Measurements from ENCODE around the gene LENEP.
"Not testable (repeated sequence)": the region's sequence is repeated elsewhere in the genome, so short reads cannot be mapped to it uniquely, and the experiment has no call there.

LENEP gene

GRCh38 chr1:154992721-154993571 lies 440 bp upstream of the LENEP start:
- DNase-seq, result no peak
- in situ Hi-C loops (cut with MboI; ENCODE audit: low pct_unique_long_range_greater_than_20kb, low sequenced_read_pairs), result no loop called here

- in situ Hi-C loops (cut with MboI; ENCODE audit: low pct_unique_long_range_greater_than_20kb, low sequenced_read_pairs), result no loop called here
- DNase-seq, result no peak
Observed at GRCh38 chr1:154994269-154994587, 842 bp downstream of the LENEP start.

GRCh38 chr1:154994591-154994990 lies 1.2 kb downstream of the LENEP start:
- in situ Hi-C loops (cut with MboI; ENCODE audit: low pct_unique_long_range_greater_than_20kb, low sequenced_read_pairs), result no loop called here
- DNase-seq, result no peak

DNA sequence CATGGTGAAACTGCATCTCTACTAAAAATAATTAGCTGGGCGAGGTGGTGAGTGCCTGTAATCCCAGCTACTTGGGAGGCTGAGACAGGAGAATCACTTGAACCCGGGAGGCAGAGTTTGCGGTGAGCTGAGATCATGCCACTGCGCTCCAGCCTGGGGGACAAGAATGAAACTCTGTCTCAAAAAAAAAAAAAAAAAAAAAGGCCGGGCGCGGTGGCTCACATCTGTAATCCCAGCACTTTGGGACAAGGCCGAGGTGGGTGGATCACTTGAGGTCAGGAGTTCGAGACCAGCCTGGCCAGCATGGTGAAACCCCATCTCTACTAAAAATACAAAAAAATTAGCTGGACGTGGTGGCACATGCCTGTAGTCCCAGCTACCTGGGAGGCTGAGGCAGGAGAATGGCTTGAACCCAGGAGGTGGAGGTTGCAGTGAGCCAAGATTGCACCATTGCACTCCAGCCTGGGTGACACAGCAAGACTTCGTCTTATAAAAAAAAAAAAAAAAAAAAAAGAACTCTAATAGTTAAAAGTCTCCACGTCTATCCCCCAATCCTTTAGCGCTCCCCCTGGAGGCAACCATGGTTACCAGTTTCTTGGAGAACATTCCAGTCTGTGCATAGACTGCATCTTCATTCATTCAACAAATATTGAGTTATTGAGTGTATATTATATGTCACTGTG lies 2.1 kb downstream of the LENEP start:
- peak; percentile 64 for DNase-seq
- in situ Hi-C loops (cut with MboI; ENCODE audit: low pct_unique_long_range_greater_than_20kb, low sequenced_read_pairs), result not testable (repeated sequence)

DNA sequence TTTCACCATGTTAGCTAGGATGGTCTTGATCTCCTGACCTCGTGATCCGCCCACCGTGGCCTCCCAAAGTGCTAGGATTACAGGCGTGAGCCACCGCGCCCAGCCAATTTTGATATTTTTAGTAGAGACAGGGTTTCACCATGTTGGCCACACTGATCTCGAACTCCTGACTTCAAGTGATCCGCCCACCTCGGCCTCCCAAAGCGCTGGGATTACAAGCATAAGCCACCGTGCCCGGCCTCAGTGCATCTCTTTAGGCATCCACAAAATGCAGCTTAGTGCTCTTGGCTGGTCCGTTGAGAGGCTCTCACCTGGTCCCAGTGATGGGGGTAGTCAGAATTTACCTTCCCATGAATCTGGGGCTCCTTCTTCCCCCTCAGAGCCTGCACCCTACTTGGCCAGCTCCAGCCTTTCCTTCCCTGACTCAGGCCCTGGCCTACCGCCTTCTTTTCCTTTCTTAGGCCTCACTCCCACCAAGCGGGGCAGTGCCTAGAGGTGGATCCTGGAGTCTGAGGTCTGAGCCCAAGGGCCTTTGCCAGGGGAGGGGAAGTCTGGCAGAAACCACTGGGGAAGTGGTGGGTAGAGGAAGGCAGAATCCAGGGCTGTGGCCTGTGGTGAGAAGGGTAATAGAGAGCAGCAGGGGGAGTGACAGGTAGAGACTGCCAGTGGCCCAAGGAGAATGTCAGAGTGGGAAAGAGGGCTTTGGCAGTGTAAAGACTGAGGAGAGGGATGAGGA lies 3.7 kb downstream of the LENEP start:
- DNase-seq, result peak; percentile 81
- in situ Hi-C loops (cut with MboI; ENCODE audit: low pct_unique_long_range_greater_than_20kb, low sequenced_read_pairs), result no loop called here

- in situ Hi-C loops (cut with MboI; ENCODE audit: low pct_unique_long_range_greater_than_20kb, low sequenced_read_pairs), result no loop called here
- no peak for DNase-seq
Observed at GRCh38 chr1:154998201-154998780, 4.9 kb downstream of the LENEP start.

DNA sequence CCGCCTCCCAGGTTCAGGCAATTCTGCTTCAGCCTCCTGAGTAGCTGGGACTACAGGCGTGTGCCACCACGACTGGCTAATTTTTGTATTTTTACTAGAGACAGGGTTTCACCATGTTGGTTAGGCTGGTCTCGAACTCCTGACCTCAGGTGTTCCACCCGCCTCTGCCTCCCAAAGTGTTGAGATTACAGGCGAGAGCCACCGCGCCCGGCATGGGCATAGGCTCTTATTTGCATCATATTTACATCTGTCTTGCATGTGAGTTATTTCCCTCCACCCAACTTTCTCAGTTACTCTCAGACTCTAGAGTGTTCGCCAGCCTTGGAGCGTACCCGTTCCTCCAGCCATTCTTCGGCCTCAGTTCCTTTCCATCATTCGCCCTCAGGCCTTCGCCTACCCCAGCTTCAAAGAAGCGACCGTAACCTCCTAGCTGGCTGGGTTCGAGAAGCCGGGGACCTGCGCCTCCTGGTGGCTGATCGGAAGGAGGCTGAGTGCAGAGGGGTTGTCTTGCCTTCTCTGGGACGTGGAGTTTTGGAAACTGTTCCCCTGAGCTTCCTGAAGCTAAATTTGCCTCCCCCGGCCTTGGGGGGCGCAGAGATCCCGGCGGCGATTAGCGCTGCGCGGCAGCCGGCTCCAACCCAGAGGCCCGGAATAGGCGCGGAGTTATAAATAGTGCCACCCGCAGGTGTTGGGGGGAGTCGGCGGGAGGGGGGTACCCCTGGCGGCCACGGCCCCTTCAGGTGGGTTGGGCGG lies 5.6 kb downstream of the LENEP start:
- peak; percentile 91 for DNase-seq
- in situ Hi-C loops (cut with MboI; ENCODE audit: low pct_unique_long_range_greater_than_20kb, low sequenced_read_pairs), result no loop called here

GRCh38 chr1:154999571-155000410 lies 6.4 kb downstream of the LENEP start:
- DNase-seq, result peak; percentile 61

GRCh38 chr1:155000411-155000725 lies 7.0 kb downstream of the LENEP start:
- in situ Hi-C loops (cut with MboI; ENCODE audit: low pct_unique_long_range_greater_than_20kb, low sequenced_read_pairs), result no loop called here
- no peak for DNase-seq

More at GRCh38 chr1:154999571-155000410, 6.4 kb downstream of the LENEP start:
- in situ Hi-C loops (cut with MboI; ENCODE audit: low pct_unique_long_range_greater_than_20kb, low sequenced_read_pairs), result no loop called here

GRCh38 chr1:155000726-155001424 lies 7.5 kb downstream of the LENEP start:
- peak; percentile 91 for DNase-seq
- in situ Hi-C loops (cut with MboI; ENCODE audit: low pct_unique_long_range_greater_than_20kb, low sequenced_read_pairs), result no loop called here

GRCh38 chr1:155001425-155001674 lies 8.0 kb downstream of the LENEP start:
- DNase-seq, result no peak
- in situ Hi-C loops (cut with MboI; ENCODE audit: low pct_unique_long_range_greater_than_20kb, low sequenced_read_pairs), result no loop called here

DNA sequence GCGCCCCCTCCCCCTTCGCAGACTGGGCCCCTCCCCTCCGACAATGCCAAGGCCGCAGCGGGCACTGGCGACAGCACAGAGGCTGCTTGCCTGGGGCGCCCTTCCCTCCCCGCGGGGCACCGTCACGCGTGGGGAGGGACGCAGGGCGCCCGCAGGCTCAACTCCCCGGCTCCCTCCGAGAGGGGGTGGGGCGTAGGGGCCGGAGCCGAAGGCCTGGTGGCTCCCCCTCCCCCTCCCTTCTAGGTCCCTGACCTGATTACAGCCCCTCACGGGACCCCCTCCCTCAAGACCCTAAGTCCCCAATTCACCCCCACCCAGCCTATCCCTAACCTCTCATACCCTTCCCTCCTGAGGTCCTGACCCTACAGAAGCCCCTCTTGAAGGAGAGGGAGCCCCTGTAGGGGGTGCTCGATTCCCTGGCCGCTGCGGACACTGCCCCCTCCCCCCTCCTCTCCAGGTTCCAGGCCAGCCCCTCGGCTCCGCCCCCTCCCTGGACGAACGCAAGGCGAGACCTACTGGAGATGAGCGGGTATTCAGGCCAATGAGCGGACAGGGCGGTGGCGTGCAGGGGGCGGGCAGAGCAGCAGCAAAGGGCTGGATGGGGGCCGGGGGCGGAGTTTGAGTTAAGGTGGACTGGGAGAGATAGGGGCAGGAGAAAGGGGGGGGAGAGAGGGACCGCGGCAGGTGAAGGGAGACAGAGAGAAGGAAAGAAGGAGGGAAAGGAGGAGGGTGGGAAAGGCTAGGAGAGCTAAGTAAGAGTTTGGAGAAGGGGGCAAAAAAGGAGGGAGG lies 8.5 kb downstream of the LENEP start:
- in situ Hi-C loops (cut with MboI; ENCODE audit: low pct_unique_long_range_greater_than_20kb, low sequenced_read_pairs), result no loop called here
- DNase-seq, result peak; percentile 93

GRCh38 chr1:155002464-155003226 lies 9.3 kb downstream of the LENEP start, which contains the start of gene ZBTB7B:
Gene ZBTB7B (plus strand): TSS chr1:155002802. CDS start chr1:155014661, 11,859 bp downstream.
- in situ Hi-C loops (cut with MboI; ENCODE audit: low pct_unique_long_range_greater_than_20kb, low sequenced_read_pairs), result no loop called here
- peak; percentile 34 for DNase-seq

DNA sequence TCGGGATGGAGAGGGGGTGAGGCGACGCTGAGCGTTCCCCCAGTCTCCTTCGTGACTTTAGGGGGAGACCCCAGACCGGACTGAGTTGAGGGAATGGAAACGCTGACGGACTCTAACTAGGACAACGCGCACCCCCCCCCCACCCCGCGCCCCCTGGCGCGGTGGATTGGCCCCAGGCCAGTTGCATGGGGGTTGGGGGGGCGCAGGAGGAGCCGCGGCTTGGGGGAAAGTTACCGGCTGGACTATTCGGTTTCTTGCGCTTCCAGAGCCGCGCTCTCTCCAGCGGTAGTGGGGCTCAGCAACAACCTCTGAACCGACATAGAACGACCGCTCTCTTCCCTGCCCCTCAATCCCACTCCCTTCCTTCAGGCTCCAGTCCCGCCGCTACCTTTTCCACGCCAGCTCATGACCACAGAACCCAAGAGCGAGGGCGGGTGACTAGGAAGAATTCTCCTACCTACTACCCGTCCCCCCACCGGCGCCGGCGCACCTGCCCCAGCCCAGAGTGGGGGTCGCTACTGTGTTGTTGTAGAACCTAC lies 9.9 kb downstream of the LENEP start:
- no peak for DNase-seq
- in situ Hi-C loops (cut with MboI; ENCODE audit: low pct_unique_long_range_greater_than_20kb, low sequenced_read_pairs), result no loop called here

DNA sequence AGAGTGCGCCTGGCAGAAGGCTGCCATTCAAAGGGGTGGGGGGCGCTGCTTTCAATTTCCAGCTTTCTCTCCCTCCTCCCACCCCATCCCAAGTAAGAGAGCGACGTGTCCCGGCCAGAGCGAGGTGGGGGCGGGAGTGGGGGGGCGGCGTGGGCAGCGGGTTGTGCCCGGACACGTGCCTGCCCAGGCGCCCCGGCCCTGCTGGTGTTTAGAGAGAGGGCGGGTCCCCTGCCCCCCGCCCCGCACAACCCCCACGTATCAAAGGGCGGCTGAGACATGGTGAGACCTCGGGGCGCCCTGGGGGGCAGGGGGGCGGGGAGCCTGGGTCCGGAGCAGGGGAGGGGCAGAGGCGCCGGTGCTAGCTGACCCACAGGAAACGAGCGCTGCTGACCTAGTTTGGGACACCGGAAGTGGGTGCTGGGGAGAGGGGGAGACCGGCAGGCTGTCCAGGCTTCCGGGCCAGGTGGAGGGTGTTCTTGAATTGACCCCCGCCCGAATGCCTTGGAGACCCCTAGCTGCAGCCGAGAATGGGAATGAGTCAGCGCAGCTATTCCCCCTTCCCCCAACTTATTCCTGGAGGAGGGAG lies 10.5 kb downstream of the LENEP start:
- in situ Hi-C loops (cut with MboI; ENCODE audit: low pct_unique_long_range_greater_than_20kb, low sequenced_read_pairs), result no loop called here
- no peak for DNase-seq

Data from KBM-7 (cell line).